ENCODE results near the gene ARHGAP26.

Gene ARHGAP26, protein sequence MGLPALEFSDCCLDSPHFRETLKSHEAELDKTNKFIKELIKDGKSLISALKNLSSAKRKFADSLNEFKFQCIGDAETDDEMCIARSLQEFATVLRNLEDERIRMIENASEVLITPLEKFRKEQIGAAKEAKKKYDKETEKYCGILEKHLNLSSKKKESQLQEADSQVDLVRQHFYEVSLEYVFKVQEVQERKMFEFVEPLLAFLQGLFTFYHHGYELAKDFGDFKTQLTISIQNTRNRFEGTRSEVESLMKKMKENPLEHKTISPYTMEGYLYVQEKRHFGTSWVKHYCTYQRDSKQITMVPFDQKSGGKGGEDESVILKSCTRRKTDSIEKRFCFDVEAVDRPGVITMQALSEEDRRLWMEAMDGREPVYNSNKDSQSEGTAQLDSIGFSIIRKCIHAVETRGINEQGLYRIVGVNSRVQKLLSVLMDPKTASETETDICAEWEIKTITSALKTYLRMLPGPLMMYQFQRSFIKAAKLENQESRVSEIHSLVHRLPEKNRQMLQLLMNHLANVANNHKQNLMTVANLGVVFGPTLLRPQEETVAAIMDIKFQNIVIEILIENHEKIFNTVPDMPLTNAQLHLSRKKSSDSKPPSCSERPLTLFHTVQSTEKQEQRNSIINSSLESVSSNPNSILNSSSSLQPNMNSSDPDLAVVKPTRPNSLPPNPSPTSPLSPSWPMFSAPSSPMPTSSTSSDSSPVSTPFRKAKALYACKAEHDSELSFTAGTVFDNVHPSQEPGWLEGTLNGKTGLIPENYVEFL

DNA sequence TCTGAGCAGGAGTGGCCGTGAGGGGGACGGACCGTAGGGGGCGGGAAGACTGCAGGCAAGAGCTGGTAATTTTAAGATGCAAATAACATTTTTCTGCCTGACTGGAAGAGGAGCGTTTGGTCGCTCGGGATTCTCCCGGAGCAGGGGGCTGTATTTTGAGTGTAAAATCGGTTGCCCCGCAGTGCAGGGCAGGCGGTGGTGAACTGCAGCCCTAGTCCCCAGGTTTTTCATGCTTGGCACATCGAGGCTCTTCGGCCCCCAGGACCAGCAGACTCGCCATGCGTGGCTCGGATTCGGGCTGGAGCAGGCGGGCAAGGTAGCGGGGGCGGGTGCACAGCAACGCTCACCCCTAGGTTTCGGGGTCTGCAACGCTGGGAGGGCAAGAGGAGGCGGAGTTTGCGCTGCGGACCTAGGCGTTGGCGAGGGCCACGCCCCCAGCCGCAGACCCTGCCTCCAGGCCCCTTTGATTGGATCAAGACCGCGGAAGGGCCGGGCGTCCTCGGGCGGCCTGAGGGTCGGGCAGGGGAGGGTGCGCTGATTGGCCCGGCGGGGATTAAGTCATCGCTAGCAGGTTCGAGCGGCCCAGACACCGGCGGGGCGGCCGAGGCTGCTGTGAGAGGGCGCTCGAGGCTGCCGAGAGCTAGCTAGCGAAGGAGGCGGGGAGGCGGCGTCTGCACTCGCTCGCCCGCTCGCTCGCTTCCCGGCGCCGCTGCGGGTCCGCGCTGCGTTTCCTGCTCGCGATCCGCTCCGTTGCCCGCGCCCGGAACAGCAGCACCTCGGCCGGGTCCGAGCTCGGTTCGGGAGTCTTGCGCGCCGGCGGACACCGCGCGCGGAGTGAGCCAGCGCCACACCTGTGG is at the start of gene ARHGAP26:
Gene ARHGAP26 (plus strand): TSS at position 585 of the 857 bp plus-strand sequence. CDS start 385 bp downstream, outside the sequence.
- in situ Hi-C loops (cut with MboI; ENCODE audit: low pct_unique_long_range_greater_than_20kb, low sequenced_read_pairs): no loop called here
- DNase-seq: peak; percentile 97

DNA sequence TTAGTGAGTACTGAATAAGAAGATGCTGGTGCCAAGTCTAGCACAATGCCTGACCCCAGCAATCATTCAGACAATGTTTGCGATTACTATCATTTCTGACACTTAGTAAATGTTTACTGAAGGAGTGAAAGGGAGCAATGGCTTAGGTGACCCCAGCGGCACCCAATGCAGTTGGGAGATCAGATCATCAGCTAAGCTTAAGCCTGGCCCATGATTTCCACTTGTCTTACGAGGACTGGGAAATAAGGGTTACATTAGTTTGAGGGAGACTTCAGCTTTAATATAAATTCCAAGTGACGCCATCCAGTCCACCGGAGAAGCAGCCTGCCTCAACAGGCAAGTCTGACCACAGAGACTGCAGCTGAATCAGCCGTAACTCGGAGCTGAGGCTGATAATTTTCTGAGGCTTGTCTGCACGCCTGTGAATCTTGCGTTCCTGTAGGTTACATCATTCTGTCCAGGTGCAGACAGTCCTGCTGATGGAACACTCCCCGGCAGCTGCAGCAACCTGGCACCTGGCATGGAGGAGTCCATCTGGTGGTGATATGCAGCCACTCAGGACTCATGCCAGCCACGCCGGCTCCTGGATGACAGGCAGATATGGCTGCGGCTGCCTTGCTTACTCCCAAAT is 49.4 kb upstream of the ARHGAP26 start:
- DNase-seq: no peak
- in situ Hi-C loops (cut with MboI; ENCODE audit: low pct_unique_long_range_greater_than_20kb, low sequenced_read_pairs): loop anchor here (10.0 kb wide), 1 partner anchor 164 kb away; no protein-coding TSS in a partner anchor

DNA sequence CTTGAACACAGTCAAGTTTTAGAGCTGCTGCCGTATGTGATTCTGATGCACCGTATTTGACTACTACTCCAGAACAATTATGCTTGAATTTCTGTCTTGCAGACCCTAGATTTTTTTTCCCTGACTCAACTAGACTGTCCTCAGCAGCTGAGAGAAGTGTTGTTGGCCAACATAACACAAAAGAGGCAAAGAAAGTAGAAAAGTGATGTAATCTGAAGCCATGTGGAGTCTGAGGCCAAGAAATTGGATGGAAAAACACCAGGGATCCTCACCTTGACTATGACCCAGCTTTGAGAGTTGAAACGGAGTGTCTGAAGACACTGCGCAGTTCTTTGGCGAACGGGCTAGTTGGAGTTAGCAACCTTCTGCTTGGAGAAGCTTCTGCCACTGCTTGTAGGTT is 48.0 kb upstream of the ARHGAP26 start:
- no peak for DNase-seq
- in situ Hi-C loops (cut with MboI; ENCODE audit: low pct_unique_long_range_greater_than_20kb, low sequenced_read_pairs): loop anchor here (10.0 kb wide), 1 partner anchor 163 kb away; no protein-coding TSS in a partner anchor

DNA sequence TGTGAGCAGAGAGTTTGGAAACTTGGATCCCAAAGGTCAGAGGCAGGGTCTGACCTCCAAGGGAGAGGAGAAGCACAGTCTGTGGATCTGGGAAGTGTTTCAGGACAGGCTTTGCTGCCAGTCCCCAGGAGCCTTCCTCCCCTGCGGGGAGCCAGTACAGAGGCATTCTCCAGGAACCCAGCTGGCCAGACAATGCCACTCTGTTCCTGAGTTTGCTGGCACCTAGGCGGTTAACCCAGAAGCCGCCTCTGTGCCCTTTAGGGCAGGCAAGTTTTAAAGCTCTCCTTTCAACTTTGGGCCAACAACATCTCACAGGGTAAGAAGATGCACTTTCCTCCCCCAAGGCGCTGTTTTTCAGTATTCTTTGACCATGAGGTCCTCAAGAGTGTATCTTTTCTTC is 47.3 kb upstream of the ARHGAP26 start:
- in situ Hi-C loops (cut with MboI; ENCODE audit: low pct_unique_long_range_greater_than_20kb, low sequenced_read_pairs): loop anchor here (10.0 kb wide), 1 partner anchor 162 kb away; no protein-coding TSS in a partner anchor
- DNase-seq: no peak

DNA sequence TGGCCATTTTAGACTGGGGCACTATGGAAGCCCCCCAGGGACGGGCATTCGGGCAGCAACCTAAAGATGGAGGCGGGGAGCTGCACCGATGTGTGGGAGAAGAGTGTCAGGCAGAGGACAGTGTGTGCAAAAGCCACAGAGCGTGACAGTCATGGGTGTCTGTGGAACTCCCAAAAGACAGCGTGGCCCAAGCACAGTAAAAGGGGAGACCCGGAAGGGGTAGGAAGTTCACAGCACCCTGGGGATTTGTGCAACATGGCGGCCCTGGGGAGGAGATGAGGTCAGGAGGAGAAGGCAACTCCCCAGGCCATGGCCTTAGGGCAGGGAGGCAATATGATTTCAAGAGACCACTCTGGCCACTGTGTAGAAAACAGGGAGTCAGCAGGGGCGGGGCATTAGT is 45.4 kb upstream of the ARHGAP26 start:
- no peak for DNase-seq
- in situ Hi-C loops (cut with MboI; ENCODE audit: low pct_unique_long_range_greater_than_20kb, low sequenced_read_pairs): loop anchor here (10.0 kb wide), 1 partner anchor 160 kb away; no protein-coding TSS in a partner anchor

DNA sequence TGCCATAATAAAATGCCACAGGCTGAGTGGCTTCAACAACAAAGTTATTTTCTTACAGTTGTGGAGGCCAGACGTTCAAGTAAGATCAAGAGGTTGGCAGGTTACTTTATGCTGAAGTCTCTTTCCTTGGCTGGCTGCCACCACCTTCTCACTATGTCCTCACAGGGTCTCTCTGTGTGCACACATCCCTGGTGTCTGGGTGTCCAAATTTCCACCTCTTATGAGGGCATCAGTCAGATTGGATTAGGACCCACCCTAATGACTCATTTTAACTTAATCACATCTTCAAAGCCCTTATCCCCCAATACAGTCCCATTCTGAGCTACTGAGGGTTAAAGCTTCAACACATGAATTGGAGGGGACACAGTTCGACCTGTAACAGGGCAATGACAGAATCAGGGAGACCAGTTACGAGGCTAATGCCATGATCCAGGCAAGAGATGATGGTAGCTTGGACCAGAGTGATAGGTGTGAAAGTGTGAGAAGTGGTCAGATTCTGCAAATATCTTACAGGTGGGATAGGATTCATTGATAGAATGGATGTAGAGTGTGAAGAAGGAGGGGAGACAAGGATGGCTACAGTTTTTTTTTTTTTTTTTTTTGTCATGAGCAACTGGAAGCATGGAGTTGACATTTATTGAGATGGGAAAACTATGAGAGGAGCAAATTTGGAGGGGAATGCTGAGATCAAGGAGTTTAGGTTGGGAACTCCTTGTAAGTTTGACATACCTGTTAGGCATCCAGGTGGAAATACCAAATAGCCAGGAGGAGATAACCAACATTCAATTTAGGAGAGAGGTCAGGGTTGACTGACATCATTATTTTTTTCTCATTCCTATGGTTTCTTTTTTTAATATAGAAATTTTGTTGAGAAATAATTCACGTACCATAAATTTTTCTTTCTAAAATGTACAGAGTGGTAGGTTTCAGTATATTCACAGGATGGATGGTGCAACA is 44.7 kb upstream of the ARHGAP26 start:
- DNase-seq: no peak
- in situ Hi-C loops (cut with MboI; ENCODE audit: low pct_unique_long_range_greater_than_20kb, low sequenced_read_pairs): loop anchor here (10.0 kb wide), 1 partner anchor 159 kb away; no protein-coding TSS in a partner anchor

DNA sequence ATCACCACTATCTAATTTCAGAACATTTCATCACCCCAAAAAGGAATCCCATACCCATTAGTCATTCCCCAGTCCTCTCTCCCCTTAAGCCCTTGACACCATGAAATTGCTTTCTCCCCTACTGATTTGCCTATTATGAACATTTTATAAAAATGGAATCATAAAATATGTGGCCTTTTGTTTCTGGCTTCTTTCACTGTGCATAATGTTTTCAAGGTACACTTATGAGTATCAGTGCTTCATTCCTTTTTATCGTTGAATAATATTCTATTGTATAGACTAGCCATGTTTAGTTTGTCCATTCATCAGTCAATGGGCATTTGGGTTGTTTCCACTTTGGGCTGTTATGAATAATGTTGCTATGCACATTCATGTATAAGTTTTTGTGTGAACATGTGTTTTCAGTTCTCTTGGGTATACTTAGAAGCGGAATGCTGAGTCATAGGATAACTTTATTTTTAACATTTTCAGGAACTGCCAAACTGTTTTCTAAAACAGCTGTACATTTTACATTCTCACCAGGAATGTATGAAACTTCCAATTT is 43.9 kb upstream of the ARHGAP26 start:
- peak; percentile 23 for DNase-seq
- in situ Hi-C loops (cut with MboI; ENCODE audit: low pct_unique_long_range_greater_than_20kb, low sequenced_read_pairs): loop anchor here (10.0 kb wide), 1 partner anchor 159 kb away; no protein-coding TSS in a partner anchor

DNA sequence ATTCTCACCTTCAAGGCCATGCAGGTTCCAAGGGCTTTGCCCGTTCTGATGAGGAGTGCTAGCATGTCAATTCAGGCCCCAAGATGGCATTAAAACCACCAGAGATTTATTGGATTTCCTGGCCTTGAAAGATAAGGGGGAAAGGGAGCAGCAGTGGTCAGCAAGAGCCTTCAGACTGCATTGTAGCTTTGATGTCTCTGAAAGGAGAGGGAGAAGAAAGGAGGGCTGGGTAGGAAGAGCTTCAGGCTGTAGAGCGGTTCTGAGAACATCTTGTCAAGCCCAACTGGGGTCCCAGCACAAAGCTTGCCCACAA is 42.5 kb upstream of the ARHGAP26 start:
- no peak for DNase-seq
- in situ Hi-C loops (cut with MboI; ENCODE audit: low pct_unique_long_range_greater_than_20kb, low sequenced_read_pairs): loop anchor here (10.0 kb wide), 1 partner anchor 157 kb away; no protein-coding TSS in a partner anchor

DNA sequence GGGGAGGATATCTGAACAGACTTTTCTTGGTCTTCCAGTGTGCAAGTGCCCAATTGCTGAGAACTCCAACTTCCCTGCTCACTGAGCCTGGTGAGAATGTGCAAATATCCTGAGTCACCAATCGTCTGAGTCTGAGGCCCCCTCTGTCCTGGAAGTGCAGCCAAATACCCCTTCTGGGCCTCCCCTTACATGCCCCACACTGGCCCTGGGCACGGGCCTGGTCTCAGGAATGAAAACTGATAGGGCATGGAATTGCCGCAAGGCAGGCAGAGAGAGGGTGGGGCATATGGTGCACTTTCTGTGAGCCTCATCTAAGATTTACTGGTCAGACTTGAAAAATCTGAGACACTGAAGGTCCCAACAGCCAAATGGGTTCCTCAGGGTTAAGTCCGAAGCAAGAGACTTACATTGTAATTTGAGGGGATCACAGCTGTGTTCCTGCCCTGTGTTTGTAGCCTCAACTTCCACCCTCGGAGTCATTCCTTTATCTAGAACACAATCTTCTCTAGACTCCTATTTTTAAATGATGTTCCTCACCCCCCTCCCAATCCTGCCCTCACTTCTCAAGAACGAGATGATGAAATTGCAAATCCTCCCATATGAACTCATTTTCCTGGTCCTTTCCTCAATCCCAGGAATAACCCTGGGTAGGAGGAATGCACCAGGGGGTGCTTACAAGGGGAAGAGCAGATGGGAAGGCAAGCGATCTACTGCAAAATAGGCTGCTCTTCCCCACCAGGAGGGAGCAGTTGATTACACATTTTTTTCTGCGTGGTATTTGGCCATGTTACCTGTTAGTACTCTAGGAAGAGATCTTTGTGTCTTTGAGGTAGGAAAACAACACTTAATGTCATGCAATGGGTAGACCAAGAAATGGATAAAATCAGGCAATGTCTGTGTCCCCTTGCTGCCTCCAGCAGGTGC is 34.6 kb upstream of the ARHGAP26 start:
- in situ Hi-C loops (cut with MboI; ENCODE audit: low pct_unique_long_range_greater_than_20kb, low sequenced_read_pairs): no loop called here
- DNase-seq: no peak

DNA sequence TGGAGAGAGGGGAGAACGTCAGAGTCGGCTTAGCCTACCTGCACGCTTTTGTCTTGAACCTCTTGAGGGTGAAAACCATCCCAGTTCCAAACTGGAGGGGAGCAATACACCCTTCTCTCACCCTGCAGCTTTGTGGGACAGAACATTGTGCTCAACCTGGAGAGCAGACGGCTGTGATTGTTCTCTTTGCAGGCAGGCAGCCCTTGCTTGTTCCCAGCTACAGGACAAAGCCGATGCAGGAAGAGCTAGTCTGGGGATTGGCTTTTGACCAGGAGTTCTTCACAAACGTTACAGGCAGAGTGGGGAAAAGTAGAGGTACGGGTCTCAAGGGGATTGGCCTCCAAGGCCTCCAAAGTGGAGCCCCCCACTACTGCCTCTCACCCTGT is 33.9 kb upstream of the ARHGAP26 start:
- in situ Hi-C loops (cut with MboI; ENCODE audit: low pct_unique_long_range_greater_than_20kb, low sequenced_read_pairs): no loop called here
- no peak for DNase-seq

DNA sequence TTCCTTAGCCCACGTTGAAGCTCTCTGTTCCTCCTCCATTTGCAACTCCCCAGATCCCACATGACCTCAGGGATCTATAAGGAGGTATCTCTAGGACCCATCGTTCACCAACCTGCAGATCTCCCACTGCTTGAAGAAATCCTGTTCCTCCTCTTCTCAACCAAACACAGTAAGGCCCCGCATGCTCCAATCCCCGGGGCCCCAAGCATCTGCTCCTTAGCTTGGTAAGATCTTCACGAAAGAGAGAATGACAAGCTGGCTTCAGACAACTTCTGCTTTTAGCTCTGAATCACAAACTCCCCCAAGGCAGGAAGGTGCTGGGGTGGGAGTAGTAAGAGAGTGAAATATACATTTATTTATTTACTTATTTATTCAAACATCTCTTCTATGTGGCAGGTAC is 33.0 kb upstream of the ARHGAP26 start:
- in situ Hi-C loops (cut with MboI; ENCODE audit: low pct_unique_long_range_greater_than_20kb, low sequenced_read_pairs): no loop called here
- DNase-seq: peak; percentile 83

DNA sequence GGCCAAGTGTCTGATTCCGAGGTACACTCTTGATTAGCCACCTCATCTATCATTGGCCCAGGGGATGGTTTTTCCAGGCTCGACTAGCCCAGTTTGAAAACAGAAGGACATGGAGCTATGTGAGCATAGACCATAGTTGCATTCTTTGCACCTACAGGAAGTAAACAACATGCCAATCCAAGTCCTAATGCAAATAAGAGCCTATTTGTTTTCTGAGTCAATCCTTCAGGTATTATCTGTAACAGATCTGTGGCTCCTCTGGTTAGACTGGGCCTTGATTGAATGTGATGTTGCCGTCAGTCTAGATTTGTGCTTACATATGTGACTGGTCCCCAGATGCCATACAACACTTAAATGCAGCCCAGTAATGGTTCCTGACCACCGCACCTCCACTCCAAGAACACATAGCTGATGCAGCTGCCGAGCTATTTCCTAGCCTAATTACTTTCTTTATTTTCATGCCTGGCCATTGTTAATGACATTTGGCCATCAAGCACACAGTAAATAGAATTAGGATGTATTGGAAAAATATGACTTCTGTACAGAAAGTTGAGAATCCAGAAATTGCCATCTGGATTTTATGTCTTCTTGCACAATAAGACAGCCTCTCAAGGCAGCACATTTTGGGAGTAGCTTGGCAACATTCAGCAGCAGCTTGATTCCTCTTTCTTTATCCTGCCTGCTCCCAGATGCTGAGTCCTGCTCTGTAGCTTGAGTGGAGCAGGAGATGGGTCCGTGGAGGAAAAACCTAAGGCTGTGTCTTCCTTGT is 29.5 kb upstream of the ARHGAP26 start:
- in situ Hi-C loops (cut with MboI; ENCODE audit: low pct_unique_long_range_greater_than_20kb, low sequenced_read_pairs): no loop called here
- DNase-seq: no peak

DNA sequence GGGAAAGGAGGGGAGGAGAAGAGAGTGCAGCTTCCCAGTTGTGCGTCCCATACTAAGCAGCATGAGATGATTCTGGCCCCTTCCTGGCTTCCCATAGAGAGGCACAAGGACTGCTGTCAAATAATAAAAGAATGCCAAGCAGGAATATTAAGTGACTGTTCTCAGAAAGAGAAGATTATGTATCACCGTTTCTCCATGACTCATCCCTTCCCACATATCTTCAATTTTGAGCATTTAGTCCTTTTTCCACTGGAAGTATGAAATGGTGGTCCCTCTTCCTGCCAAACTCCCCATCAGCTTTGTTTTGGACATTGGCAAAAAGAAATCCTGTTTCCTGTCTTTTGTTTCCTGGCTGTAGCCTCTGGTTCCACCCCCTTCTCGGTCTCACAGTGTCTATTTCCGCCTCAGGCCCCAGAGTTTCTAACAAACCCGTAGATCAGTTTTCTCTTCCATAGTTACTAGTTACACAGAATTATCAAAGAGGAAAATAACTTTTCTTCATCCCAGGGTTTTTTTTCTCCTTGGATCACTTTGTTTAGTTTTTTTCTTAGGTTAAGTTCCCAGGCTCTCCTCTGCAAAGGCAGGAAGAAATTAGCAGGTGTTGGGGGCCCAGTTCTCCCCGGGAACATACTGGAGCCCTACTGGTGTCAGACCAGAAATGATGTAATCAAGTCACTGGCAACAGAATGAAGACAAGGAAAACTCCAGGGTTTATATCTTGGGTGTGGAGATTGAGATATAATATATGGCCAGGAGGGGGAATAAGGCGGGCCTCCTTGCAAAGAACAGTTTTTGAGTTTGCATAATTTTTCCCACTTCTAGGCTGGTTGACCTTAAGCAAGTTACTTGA is 26.4 kb upstream of the ARHGAP26 start:
- DNase-seq: no peak
- in situ Hi-C loops (cut with MboI; ENCODE audit: low pct_unique_long_range_greater_than_20kb, low sequenced_read_pairs): no loop called here

DNA sequence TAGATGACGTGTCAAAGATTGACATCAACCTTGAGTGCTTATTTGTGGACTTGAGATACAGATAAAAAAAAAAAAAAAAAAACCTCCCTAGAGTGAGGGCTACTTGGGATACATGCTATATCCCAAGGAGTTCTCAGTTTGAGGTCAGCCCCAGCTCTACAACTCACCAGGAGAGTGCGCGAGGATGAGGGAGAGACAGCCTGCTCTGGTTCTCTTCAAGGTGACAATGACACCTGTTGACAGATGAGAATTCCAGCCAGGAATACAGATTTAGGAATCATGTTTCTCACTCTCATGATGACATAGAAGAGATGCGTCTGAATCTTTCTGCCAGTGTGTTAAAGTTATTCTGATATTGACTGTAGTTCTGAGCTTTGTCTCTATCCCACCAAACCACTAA is 24.9 kb upstream of the ARHGAP26 start:
- in situ Hi-C loops (cut with MboI; ENCODE audit: low pct_unique_long_range_greater_than_20kb, low sequenced_read_pairs): no loop called here
- no peak for DNase-seq
